Activated naive CD8-positive, alpha-beta T cell treated with anti-CD3 and anti-CD28 coated beads, Interleukin-2, amount 50 U/mL, for 24 hours (primary cell): ENCODE measurements around the gene RYR1.
A peak's percentile ranks its signal among the peaks of the same experiment; 100 is the strongest.

Experiments used
- ATAC-seq: fragments of 150-1000 bp; cut with Tn5 transposase; one replicate; pipeline ENCODE4 v1.10.0; 2021
- DNase-seq: peaks from one replicate; pipeline ENCODE4 v3.0.0; 2021
- H3K27ac Mint-ChIP-seq: one replicate; pipeline ENCODE4 v1.8.0; 2021; ENCODE audit warnings: mild to moderate bottlenecking, mixed read lengths
- H3K27me3 Mint-ChIP-seq: one replicate; pipeline ENCODE4 v1.8.0; 2021; ENCODE audit warnings: mixed read lengths
- H3K36me3 Mint-ChIP-seq: one replicate; pipeline ENCODE4 v1.8.0; 2021; ENCODE audit warnings: low read depth, mixed read lengths
- H3K4me1 Mint-ChIP-seq: one replicate; pipeline ENCODE4 v1.8.0; 2021; ENCODE audit warnings: mixed read lengths
- H3K4me3 Mint-ChIP-seq: one replicate; pipeline ENCODE4 v1.8.0; 2021; ENCODE audit warnings: mild to moderate bottlenecking, moderate library complexity, mixed read lengths
- H3K9me3 Mint-ChIP-seq: one replicate; pipeline ENCODE4 v1.8.0; 2021; ENCODE audit warnings: mixed read lengths

The RYR1 gene

DNA sequence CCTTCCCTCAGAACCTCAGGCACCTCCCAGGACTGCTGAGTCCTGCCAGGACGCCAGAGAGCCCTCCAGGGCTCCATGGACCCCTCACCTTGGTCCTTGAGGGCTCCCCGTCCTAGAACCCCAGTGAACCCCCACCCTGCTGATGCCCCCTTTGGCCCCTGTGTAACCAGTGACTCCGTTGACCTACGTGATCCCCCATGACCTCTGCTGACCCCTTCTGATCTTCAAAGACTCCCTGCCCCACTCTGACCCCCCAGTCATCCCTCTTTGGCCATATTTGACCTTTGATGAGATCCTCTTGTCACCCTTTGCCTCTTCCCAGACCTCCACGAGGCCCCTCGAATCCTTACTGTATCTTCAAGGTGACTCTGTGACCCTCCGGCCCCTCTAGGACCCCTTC lies 92.9 kb downstream of the RYR1 start:
- no peak overlapping the region for H3K27ac Mint-ChIP-seq
- no peaks in the 10 kb centered on the region for H3K4me1 Mint-ChIP-seq
- no peaks in the 10 kb centered on the region for H3K36me3 Mint-ChIP-seq
- H3K9me3 Mint-ChIP-seq, result no peaks in the 10 kb centered on the region
- H3K4me3 Mint-ChIP-seq, result no peak overlapping the region
- no peak for ATAC-seq
- no peaks in the 10 kb centered on the region for H3K27me3 Mint-ChIP-seq
- no peak for DNase-seq

DNA sequence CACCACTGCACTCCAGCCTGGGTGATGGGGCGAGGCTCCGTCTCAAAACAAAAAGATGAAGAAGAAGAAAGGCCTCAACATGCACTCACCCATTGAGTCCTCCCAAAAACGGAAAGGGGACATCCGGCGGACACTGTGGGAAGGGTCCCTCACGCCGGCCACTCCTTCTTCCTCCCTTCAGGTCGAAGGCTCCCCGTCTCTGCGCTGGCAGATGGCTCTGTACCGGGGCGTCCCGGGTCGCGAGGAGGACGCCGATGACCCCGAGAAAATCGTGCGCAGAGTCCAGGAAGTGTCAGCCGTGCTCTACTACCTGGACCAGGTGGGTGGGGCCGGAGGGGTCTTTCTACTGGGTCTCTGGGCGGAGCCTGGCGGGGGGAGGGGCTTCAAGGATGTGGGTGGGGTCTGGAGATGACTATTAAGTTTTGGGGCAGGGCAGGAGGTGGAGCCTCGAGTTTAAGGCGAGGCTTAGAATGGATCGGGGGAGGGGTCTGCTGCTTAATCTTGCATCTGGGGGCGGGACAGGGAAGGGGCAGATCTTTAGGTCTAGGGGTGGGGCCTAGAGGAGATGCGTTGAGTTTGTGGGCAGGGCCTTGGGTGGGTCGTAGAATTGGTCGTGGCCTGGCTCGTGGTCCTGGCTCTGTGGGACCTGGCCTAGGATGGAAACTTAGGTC lies 94.1 kb downstream of the RYR1 start:
- DNase-seq, result no peak
- H3K9me3 Mint-ChIP-seq, result no peaks in the 10 kb centered on the region
- H3K4me1 Mint-ChIP-seq, result no peaks in the 10 kb centered on the region
- H3K4me3 Mint-ChIP-seq, result no peak overlapping the region
- no peak overlapping the region for H3K27ac Mint-ChIP-seq
- H3K27me3 Mint-ChIP-seq, result peaks cover 3% of the 10 kb centered on the region
- no peaks in the 10 kb centered on the region for H3K36me3 Mint-ChIP-seq
- no peak for ATAC-seq

DNA sequence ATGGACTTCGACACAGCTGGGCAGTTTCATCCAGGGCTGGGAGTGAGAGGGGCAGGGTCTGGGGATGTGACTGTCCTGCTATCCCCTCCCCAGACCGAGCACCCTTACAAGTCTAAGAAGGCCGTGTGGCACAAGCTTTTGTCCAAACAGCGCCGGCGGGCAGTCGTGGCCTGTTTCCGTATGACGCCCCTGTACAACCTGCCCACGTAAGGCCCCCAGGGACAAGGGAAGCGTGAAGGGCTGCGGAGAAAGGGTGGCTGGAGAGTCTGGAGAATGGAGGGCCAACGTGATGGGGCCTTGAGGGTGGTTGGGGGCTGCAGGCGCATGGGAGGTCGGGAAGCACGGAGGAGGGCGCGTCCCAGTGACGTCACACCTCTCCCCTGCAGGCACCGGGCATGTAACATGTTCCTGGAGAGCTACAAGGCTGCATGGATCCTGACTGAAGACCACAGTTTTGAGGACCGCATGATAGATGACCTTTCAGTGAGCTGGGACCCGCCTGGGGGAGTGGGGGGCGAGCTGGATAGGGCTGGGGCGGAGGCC lies 94.8 kb downstream of the RYR1 start:
- DNase-seq, result no peak
- no peaks in the 10 kb centered on the region for H3K36me3 Mint-ChIP-seq
- no peaks in the 10 kb centered on the region for H3K4me1 Mint-ChIP-seq
- H3K4me3 Mint-ChIP-seq, result no peak overlapping the region
- no peak for ATAC-seq
- no peaks in the 10 kb centered on the region for H3K9me3 Mint-ChIP-seq
- H3K27me3 Mint-ChIP-seq, result peaks cover 3% of the 10 kb centered on the region
- H3K27ac Mint-ChIP-seq, result no peak overlapping the region

DNA sequence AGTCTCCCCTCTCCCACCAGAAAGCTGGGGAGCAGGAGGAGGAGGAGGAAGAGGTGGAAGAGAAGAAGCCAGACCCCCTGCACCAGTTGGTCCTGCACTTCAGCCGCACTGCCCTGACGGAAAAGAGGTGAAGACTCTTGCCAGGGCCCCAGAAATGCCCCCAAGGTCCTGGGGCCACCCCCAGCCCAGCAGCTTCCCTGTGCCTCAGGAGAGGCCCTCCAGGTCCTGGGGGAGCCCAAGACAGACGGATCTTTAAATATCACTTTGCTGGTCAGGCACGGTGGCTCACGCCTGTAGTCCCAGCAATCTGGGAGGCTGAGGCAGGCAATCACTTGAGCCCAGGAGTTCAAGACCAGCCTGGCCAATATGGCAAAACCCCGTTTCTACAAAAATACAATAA lies 95.4 kb downstream of the RYR1 start:
- no peaks in the 10 kb centered on the region for H3K4me1 Mint-ChIP-seq
- DNase-seq, result no peak
- no peak overlapping the region for H3K27ac Mint-ChIP-seq
- H3K9me3 Mint-ChIP-seq, result no peaks in the 10 kb centered on the region
- H3K27me3 Mint-ChIP-seq, result peaks cover 5% of the 10 kb centered on the region
- no peak for ATAC-seq
- H3K36me3 Mint-ChIP-seq, result no peaks in the 10 kb centered on the region
- no peak overlapping the region for H3K4me3 Mint-ChIP-seq

DNA sequence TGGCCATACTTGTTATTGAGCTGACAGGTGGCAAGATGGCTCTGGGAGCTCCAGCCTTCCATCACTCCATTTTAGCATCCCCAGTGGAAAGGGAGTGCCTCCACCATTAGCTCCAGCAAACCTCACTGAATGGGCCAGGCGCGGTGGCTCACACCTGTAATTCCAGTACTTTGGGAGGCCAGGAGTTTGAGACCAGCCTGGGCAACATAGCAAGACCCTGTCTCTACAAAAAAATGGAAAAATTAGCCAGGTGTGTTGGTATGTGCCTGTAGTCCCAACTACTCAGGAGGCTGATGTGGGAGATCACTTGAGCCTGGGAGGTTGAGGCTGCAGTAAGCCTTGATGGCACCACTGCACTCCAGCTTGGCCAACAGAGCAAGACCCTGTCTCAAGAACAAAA lies 98.0 kb downstream of the RYR1 start:
- peaks cover 11% of the 10 kb centered on the region for H3K36me3 Mint-ChIP-seq

DNA sequence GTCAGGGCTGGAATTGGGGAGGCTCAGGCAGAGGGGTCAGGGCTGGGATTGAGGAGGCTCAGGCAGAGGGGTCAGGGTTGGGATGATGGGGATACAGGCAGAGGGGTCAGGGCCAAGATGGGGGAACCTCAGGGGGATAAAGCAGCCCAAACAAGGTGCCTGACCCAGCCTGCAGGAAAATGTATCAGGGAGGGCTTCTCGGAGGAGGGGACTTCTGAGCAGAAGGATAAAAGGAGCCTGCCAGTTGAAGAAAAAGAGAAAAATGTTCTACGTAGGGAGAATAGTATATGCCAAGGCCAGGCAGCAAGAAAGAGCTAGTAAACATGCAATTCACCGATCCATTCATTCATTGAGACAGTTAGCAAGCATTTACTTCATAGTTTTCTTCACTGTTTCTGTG lies 99.4 kb downstream of the RYR1 start:
- no peak overlapping the region for H3K4me3 Mint-ChIP-seq
- DNase-seq (no peak), ATAC-seq (no peak)
- H3K36me3 Mint-ChIP-seq, result peaks cover 14% of the 10 kb centered on the region
- peaks cover 16% of the 10 kb centered on the region for H3K27me3 Mint-ChIP-seq
- H3K9me3 Mint-ChIP-seq, result peaks cover 9% of the 10 kb centered on the region
- H3K4me1 Mint-ChIP-seq, result peaks cover 14% of the 10 kb centered on the region
- H3K27ac Mint-ChIP-seq, result no peak overlapping the region

More for the DNA sequence above, 98.0 kb downstream of the RYR1 start:
- peaks cover 15% of the 10 kb centered on the region for H3K27me3 Mint-ChIP-seq
- peaks cover 8% of the 10 kb centered on the region for H3K9me3 Mint-ChIP-seq
- no peak overlapping the region for H3K27ac Mint-ChIP-seq
- peaks cover 2% of the 10 kb centered on the region for H3K4me1 Mint-ChIP-seq
- ATAC-seq, result no peak
- no peak for DNase-seq
- no peak overlapping the region for H3K4me3 Mint-ChIP-seq

DNA sequence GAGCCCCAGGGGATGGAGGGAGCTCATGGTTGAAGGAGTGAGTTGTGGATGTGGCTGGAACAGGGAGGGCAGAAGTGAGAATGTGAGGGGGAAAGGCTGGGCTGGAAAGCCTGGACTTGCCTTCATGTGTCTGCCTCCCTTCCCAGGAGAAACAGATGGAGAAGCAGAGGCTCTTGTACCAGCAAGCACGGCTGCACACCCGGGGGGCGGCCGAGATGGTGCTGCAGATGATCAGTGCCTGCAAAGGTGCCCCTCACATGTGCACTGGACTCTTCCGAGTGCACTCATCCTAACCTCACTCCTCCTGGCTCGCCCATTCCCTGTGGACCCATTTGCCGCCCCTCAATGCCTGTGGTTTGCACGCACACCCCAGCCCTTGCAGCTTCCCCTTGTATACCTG lies 101.1 kb downstream of the RYR1 start:
- Mint-ChIP-seq H3K36me3 (peaks cover 14% of the 10 kb centered on the region), H3K27ac (no peak overlapping the region)
- no peak for ATAC-seq

DNA sequence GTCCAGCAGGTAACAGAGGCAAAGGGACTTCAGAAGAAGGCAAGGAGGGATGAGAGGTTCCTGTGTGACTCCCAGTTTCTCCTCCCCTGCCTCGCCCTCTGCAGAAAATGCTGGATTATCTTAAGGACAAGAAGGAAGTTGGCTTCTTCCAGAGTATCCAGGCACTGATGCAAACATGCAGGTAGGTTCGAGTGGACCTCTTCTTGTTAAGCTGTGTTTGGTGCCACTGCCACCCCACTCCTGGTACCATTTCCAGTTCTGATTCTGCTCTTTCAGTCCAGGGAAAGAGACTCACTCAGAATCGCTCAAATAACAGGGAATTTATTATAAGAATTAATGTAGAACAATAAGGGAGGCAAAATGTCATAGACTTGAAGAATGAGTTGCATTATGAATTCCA lies 101.7 kb downstream of the RYR1 start:
- H3K4me1 Mint-ChIP-seq, result peaks cover 34% of the 10 kb centered on the region
- peaks cover 9% of the 10 kb centered on the region for H3K9me3 Mint-ChIP-seq
- ATAC-seq, result no peak
- no peak overlapping the region for H3K27ac Mint-ChIP-seq
- peaks cover 14% of the 10 kb centered on the region for H3K36me3 Mint-ChIP-seq
- no peak for DNase-seq
- peaks cover 16% of the 10 kb centered on the region for H3K27me3 Mint-ChIP-seq
- no peak overlapping the region for H3K4me3 Mint-ChIP-seq

More for the DNA sequence above, 101.1 kb downstream of the RYR1 start:
- DNase-seq, result no peak
- peaks cover 9% of the 10 kb centered on the region for H3K9me3 Mint-ChIP-seq
- no peak overlapping the region for H3K4me3 Mint-ChIP-seq
- H3K27me3 Mint-ChIP-seq, result peaks cover 16% of the 10 kb centered on the region
- peaks cover 30% of the 10 kb centered on the region for H3K4me1 Mint-ChIP-seq

DNA sequence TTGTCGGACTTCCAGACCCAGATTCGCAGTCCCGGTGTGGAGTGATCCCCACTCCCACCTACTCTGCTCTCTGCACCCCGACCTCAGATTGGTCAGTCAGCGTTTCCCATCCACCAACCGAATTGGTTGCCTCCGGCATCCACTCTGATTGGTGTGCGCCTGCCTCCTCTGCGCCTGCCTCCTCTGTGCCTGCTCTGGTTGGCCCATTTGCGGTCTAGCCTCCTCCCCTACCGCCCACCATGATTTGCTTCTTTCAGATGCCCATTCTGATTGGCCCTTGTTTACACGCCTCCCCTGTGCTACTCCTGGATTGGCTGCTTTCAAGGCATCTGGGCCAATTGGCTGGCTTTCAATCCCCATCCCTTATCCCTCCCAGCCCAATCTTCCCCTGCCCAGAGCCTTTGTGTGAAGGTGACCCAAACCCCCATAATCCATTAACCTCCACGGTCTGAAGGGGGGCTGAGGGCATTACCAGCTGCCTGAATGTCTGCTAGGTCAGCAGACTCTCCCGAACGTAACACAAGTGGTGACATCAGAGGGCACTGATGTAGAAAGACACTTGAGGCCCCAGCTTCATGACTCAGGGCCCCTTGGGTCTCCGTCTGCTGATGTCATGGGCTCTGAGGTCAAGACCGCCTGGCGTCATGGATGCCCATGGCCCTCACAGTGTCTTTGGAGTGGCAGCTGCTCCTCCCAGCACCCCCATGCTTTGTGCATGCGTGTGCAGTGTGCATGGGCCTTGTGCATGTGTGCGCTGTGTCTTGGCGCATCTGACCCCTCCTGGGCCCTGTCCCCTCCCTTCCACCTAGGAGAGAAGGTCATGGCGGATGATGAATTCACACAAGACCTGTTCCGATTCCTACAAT lies 103.8 kb downstream of the RYR1 start:
- peaks cover 14% of the 10 kb centered on the region for H3K36me3 Mint-ChIP-seq
- peaks cover 34% of the 10 kb centered on the region for H3K4me1 Mint-ChIP-seq
- H3K4me3 Mint-ChIP-seq, result no peak overlapping the region
- H3K27ac Mint-ChIP-seq, result no peak overlapping the region
- H3K27me3 Mint-ChIP-seq, result peaks cover 13% of the 10 kb centered on the region
- DNase-seq (no peak), ATAC-seq (no peak)
- peaks cover 9% of the 10 kb centered on the region for H3K9me3 Mint-ChIP-seq

DNA sequence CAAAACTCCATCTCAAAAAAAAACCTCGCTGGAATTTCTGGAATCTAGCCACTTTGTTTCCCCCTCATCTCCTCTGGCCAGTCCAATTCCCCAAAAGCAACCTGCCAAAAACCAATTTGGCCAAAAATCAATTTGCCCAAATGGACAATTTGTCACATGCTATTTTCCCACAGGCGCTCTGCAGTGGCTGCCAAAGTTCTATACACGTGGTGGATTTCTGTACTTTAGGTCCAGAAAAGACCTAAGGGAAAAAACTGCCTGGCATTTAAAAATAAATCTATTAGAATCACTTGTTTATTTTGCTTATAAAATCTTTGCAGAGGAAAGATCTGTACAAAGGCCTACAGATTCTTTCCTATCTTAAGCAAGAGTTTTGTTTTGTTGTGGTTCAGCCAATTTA lies 104.9 kb downstream of the RYR1 start:
- Mint-ChIP-seq H3K27me3 (peaks cover 13% of the 10 kb centered on the region), H3K36me3 (peaks cover 14% of the 10 kb centered on the region), H3K4me1 (peaks cover 34% of the 10 kb centered on the region), H3K27ac (peak overlapping the region; percentile 87), H3K9me3 (peaks cover 9% of the 10 kb centered on the region), H3K4me3 (peak overlapping the region; percentile 65)
- no peak for DNase-seq
- no peak for ATAC-seq

DNA sequence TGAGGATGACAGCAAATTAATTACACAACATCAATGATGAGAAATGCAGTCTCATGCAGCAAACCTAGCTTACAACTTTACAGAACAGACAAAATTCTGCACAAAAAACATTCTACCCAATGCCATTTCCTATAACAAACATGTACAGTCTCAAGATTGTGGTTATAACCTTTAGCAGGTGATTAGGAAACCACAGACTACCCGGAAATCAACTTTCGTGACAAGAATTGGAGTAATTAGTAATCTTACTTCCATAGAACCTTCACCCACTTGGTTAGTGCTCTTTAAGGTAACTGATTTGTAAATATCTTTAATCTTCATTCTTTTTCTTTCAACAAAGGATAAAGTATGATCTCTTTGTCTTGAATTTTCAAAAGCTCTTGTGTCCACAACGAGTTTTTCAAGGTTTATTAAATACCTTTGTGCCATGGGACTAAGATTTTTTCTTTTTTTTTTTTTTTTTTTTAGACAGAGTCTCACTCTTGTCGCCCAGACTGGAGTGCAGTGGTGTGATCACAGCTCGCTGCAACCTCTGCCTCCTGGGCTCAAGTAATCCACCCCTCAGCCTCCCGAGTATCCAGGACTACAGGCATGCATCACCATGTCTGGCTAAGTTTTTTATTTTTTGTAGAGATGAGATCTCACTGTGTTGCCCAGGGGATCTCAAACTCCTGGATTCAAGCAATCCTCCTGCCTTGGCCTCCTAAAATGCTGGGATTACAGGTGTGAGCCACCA lies 105.5 kb downstream of the RYR1 start:
- Mint-ChIP-seq H3K4me1 (peaks cover 36% of the 10 kb centered on the region), H3K9me3 (peaks cover 9% of the 10 kb centered on the region), H3K4me3 (peak overlapping the region; percentile 65), H3K36me3 (peaks cover 14% of the 10 kb centered on the region), H3K27me3 (peaks cover 11% of the 10 kb centered on the region), H3K27ac (peak overlapping the region; percentile 87)
- peak; percentile 81 for ATAC-seq
- DNase-seq, result no peak

DNA sequence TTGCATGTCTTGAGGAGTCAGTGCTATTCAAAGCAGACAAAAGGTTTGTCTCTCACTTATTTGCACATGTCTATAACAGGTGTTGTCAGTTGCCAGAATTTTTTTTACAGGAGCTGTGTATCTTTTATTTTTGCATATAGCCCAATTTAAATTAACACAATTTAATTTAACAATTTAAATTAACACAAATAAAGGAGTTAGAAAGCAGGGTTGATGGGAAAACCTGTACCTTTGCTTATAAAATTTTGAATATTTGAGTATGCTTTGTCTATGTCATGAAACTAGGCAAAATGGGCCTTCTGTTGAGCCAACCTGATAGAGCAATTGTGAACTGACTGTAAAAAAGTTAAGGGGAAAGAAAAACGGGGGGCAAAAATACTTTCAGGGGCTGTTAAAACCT lies 106.3 kb downstream of the RYR1 start:
- Mint-ChIP-seq H3K9me3 (peaks cover 5% of the 10 kb centered on the region), H3K4me3 (no peak overlapping the region), H3K36me3 (peaks cover 12% of the 10 kb centered on the region), H3K27ac (no peak overlapping the region), H3K4me1 (peaks cover 44% of the 10 kb centered on the region), H3K27me3 (peaks cover 6% of the 10 kb centered on the region)
- ATAC-seq (no peak), DNase-seq (no peak)

DNA sequence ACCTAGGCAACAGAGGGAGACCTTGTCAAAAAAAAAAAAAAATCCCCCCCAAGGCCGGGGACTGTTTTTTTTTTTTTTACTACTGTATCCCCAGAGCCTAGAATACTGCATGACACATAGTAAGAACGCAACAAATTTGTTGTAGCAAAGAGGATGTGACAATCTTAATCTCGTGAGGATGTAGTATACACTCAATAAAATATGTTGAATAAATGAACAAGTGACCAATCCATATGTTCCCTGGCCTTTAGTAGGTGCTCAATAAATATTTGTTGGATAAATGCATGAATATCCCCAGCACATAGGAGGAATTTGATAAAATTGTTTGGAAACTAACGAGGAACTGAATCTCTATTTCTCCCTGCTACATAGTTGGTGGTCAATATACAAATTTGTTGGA lies 108.5 kb downstream of the RYR1 start:
- no peak overlapping the region for H3K27ac Mint-ChIP-seq
- DNase-seq, result no peak
- H3K27me3 Mint-ChIP-seq, result no peaks in the 10 kb centered on the region
- peaks cover 43% of the 10 kb centered on the region for H3K4me1 Mint-ChIP-seq
- ATAC-seq, result no peak
- no peak overlapping the region for H3K4me3 Mint-ChIP-seq
- peaks cover under 1% of the 10 kb centered on the region for H3K36me3 Mint-ChIP-seq
- H3K9me3 Mint-ChIP-seq, result no peaks in the 10 kb centered on the region

DNA sequence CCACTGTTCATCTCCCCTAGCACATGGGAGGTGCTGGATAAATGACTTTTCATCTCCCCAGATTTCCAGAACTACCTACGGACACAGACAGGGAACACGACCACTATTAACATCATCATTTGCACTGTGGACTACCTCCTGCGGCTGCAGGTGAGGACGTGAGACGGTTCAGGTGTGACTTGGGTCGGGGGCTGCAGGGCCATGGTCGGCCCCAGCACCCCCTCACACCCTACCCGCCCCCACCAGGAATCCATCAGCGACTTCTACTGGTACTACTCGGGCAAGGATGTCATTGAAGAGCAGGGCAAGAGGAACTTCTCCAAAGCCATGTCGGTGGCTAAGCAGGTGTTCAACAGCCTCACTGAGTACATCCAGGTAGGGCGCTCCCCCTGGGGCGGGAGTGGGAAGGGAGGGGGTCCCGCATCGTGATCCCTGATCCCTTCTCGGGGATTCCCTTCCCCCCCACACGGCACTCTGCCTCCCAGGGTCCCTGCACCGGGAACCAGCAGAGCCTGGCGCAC lies 109.9 kb downstream of the RYR1 start:
- no peaks in the 10 kb centered on the region for H3K9me3 Mint-ChIP-seq
- no peak for DNase-seq
- H3K4me1 Mint-ChIP-seq, result peaks cover 32% of the 10 kb centered on the region
- no peaks in the 10 kb centered on the region for H3K27me3 Mint-ChIP-seq
- H3K4me3 Mint-ChIP-seq, result no peak overlapping the region
- H3K27ac Mint-ChIP-seq, result no peak overlapping the region
- no peaks in the 10 kb centered on the region for H3K36me3 Mint-ChIP-seq
- no peak for ATAC-seq
